ENCODE data around the gene MYADML2.

DNA sequence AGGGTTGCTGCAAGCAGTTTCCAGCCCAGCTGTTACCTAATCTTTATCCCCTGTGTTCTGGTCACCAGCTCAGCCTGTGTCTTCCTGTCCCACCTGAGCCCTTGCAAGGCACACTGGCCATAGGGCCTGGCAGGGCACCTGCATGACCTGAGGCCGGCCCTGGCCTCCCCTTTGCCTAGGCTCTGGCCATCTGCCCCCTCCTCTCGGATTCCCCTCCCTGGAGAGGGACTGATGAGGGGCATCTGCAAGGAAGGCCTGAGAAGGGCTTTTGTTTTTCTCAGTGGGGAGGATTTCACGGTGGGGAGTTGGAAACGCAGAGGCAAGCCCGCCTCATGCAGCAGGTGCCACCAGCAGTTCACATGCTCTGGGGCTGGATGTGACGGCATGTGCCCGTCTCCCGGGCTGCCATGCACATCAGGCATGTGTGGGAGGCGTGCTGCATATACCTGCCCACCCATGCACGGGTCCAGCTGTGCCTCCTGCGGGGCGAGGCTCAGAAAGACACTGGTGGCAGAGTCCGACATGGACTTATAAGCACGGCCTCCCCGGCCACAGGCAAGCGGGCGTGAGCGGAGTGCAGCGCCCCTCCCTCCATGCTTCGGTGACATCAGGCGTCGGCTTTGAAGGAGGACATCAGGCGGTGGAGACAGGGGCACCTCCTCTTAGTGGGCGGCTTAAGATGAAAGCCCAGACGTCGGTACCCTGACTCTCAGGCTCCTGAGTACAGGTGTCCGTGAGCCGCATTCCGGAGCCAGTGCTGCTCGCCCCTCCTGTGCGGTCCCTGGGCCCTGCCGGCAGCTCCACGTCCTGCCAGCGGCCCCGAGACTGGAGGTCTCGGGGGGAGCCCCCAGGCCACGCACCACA, 46.9 kb upstream of the MYADML2 start:
- TF ChIP-seq CTCF (conservative IDR thresholded peaks at IDR 0.05): no peak
- TF ChIP-seq EZH2 (IDR thresholded peaks at IDR 0.05; ENCODE audit: low read depth): no peak

All from PC-9 (cell line).